Epithelial cell of proximal tubule (primary cell): ENCODE measurements around the gene SFMBT2. TPM values are rescaled to one million over a fixed set of nuclear protein-coding genes. Genes with fewer than 3 reads are reported as not detected.
"Not testable (repeated sequence)": the region's sequence is repeated elsewhere in the genome, so short reads cannot be mapped to it uniquely, and the experiment has no call there.

Source experiments
- DNase-seq: peaks from one replicate; pipeline ENCODE4 v3.0.0-alpha.2; 2011; ENCODE audit warnings: low read depth
- H3K4me3 ChIP-seq: 2 replicates; pipeline ENCODE4 v1.5.1; 2011; ENCODE audit warnings: low read depth, mild to moderate bottlenecking, low read length
- CTCF ChIP-seq: conservative IDR thresholded peaks from 2 replicates; pipeline ENCODE4 v1.5.1; 2012; ENCODE audit warnings: low read depth, mild to moderate bottlenecking, low read length
- total RNA-seq: library from RNA; depleted of rRNA; stranded (reverse); fragments of >200 nt; gene quantifications from 2 replicates; pipeline ENCODE4 v1.2.3, GENCODE V29; 2015

Gene SFMBT2
- total RNA-seq, 1 donor from 2014 or later = 2.4 TPM

- no peak for TF ChIP-seq CTCF
Measured at GRCh38 chr10:7192831-7193361, 217.9 kb downstream of the SFMBT2 start.

GRCh38 chr10:7192061-7192460, 218.8 kb downstream of the SFMBT2 start:
- no peak overlapping the region for H3K4me3 ChIP-seq
- DNase-seq = no peak
- TF ChIP-seq CTCF = no peak

More at GRCh38 chr10:7192831-7193361, 217.9 kb downstream of the SFMBT2 start:
- H3K4me3 ChIP-seq = no peak overlapping the region
- DNase-seq = no peak

- not testable (repeated sequence) for DNase-seq, H3K4me3 ChIP-seq
Measured at GRCh38 chr10:7190772-7191171, 220.1 kb downstream of the SFMBT2 start.

GRCh38 chr10:7189909-7190308, 220.9 kb downstream of the SFMBT2 start:
- DNase-seq = no peak
- H3K4me3 ChIP-seq = no peak overlapping the region
- TF ChIP-seq CTCF = no peak

- H3K4me3 ChIP-seq = no peak overlapping the region
- DNase-seq = no peak
- no peak for TF ChIP-seq CTCF
Measured at GRCh38 chr10:7188456-7189050, 222.3 kb downstream of the SFMBT2 start.

GRCh38 chr10:7186387-7187018, 224.3 kb downstream of the SFMBT2 start:
- H3K4me3 ChIP-seq = no peak overlapping the region
- no peak for TF ChIP-seq CTCF
- no peak for DNase-seq

- H3K4me3 ChIP-seq = no peak overlapping the region
- TF ChIP-seq CTCF = no peak
- no peak for DNase-seq
Measured at GRCh38 chr10:7185367-7185690, 225.5 kb downstream of the SFMBT2 start.
